Epithelial cell of umbilical artery (primary cell): ENCODE results near the gene DAND5. TPM values are rescaled to one million over a fixed set of nuclear protein-coding genes. Genes with fewer than 3 reads are reported as not detected.

Experiments
- total RNA-seq: library from RNA; depleted of rRNA; stranded (reverse); fragments of >200 nt; gene quantifications from 2 replicates; pipeline ENCODE4 v1.2.3, GENCODE V29; 2014

Gene DAND5
- total RNA-seq = not detected in 2 replicates

GRCh38 chr19:12969292-12969988 lies at the start of gene DAND5:
TSS of gene DAND5 (plus strand) at chr19:12969576. CDS start at chr19:12969661, 85 bp downstream.

GRCh38 chr19:12933287-12934072 lies 35.9 kb upstream of the DAND5 start, which contains the start of gene FARSA:
TSS of gene FARSA (minus strand) at chr19:12933711. CDS start at chr19:12933696, 15 bp downstream.

GRCh38 chr19:12937927-12938778 lies 31.2 kb upstream of the DAND5 start, which contains the start of gene CALR:
TSS of gene CALR (plus strand) at chr19:12938609. CDS start at chr19:12938680, 71 bp downstream.

GRCh38 chr19:12945479-12946091 lies 23.8 kb upstream of the DAND5 start, which contains the start of gene RAD23A:
TSS of gene RAD23A (plus strand) at chr19:12945862. CDS start at chr19:12945949, 87 bp downstream.

GRCh38 chr19:12956446-12957388 lies 12.7 kb upstream of the DAND5 start, which contains the start of gene GADD45GIP1:
TSS of gene GADD45GIP1 (minus strand) at chr19:12957223. CDS start at chr19:12957212, 11 bp downstream.

GRCh38 chr19:12994701-12995595 lies 25.6 kb downstream of the DAND5 start, which contains the start of gene NFIX:
TSS of gene NFIX (plus strand) at chr19:12995475. CDS start at chr19:12995838, 363 bp downstream.

Other genes starting within 250 kb of the DAND5 start
- gene TNPO2, start 245.6 kb upstream of the DAND5 start, total RNA-seq = 17.2 and 23.4 TPM in 2 replicates
- gene TRIR, start 234.9 kb upstream of the DAND5 start, total RNA-seq = 143 and 162 TPM in 2 replicates
- 89.0 and 108 TPM in 2 replicates for gene GET3, start 232.1 kb upstream of the DAND5 start, total RNA-seq
- gene BEST2, start 217.8 kb upstream of the DAND5 start, total RNA-seq = not detected in 2 replicates
- 7.1 and 8.5 TPM in 2 replicates for gene HOOK2, start 194.0 kb upstream of the DAND5 start, total RNA-seq
- gene JUNB, start 178.1 kb upstream of the DAND5 start, total RNA-seq = 48.3 and 73.4 TPM in 2 replicates
- 258 and 276 TPM in 2 replicates for gene PRDX2, start 167.8 kb upstream of the DAND5 start, total RNA-seq
- gene THSD8, start 167.5 kb upstream of the DAND5 start, total RNA-seq = not detected in 2 replicates
- 35.4 and 36.8 TPM in 2 replicates for gene RNASEH2A, start 163.0 kb upstream of the DAND5 start, total RNA-seq
- gene RTBDN, start 135.0 kb upstream of the DAND5 start, total RNA-seq = not detected in 2 replicates
- gene MAST1, start 131.1 kb upstream of the DAND5 start, total RNA-seq = under 0.01 and 0.65 TPM in 2 replicates
- gene DNASE2, start 88.1 kb upstream of the DAND5 start, total RNA-seq = 15.6 and 21.4 TPM in 2 replicates
- under 0.01 TPM in 1 of 2 replicates, not detected in the other for gene KLF1, start 82.4 kb upstream of the DAND5 start, total RNA-seq
- gene GCDH, start 78.4 kb upstream of the DAND5 start, total RNA-seq = 48.1 and 50.6 TPM in 2 replicates
- gene SYCE2, start 50.3 kb upstream of the DAND5 start, total RNA-seq = 0.30 and 0.32 TPM in 2 replicates
- 60.1 and 63.2 TPM in 2 replicates for gene FARSA, start 35.9 kb upstream of the DAND5 start, total RNA-seq
- 1,595 and 1,926 TPM in 2 replicates for gene CALR, start 31.0 kb upstream of the DAND5 start, total RNA-seq
- 50.0 and 66.1 TPM in 2 replicates for gene RAD23A, start 23.7 kb upstream of the DAND5 start, total RNA-seq
- gene GADD45GIP1, start 12.4 kb upstream of the DAND5 start, total RNA-seq = 34.7 and 39.3 TPM in 2 replicates
- 5.5 and 13.1 TPM in 2 replicates for gene NFIX, start 25.9 kb downstream of the DAND5 start, total RNA-seq
- gene LYL1, start 133.3 kb downstream of the DAND5 start, total RNA-seq = 99.7 and 105 TPM in 2 replicates
- gene TRMT1, start 147.2 kb downstream of the DAND5 start, total RNA-seq = 40.6 and 44.5 TPM in 2 replicates
- 35.4 and 36.2 TPM in 2 replicates for gene NACC1, start 148.7 kb downstream of the DAND5 start, total RNA-seq
- gene STX10, start 180.8 kb downstream of the DAND5 start, total RNA-seq = 86.3 and 95.8 TPM in 2 replicates
- 27.7 and 40.0 TPM in 2 replicates for gene IER2, start 180.8 kb downstream of the DAND5 start, total RNA-seq